GM23338 (cell line): Measurements from ENCODE around the gene CRMP1. TPM values are rescaled to one million over a fixed set of nuclear protein-coding genes. Genes with fewer than 3 reads are reported as not detected.

Experiments used
- ATAC-seq: fragments of 200-7000 bp; cut with Tn5 transposase; 3 replicates; pipeline ENCODE4 v1.9.1; 2020
- DNase-seq: peaks from one replicate; pipeline ENCODE4 v3.0.0-alpha.2; 2015; ENCODE audit warnings: low spot score
- H2AFZ ChIP-seq: fragments of 200-600 bp; sonication (generic); 2 replicates; pipeline ENCODE4 v1.8.0; 2016; ENCODE audit warnings: antibody characterized with exemption, mild to moderate bottlenecking, moderate library complexity
- H3F3A ChIP-seq: fragments of 200-600 bp; sonication (generic); replicated peaks from 2 replicates; pipeline ENCODE4 v1.8.0; 2017; ENCODE audit warnings: antibody characterized with exemption, mixed run types, low read depth
- H3K27ac ChIP-seq: fragments of 200-600 bp; sonication (generic); 2 replicates; pipeline ENCODE4 v1.6.1; 2016; ENCODE audit warnings: low read depth
- H3K27me3 ChIP-seq: fragments of 200-600 bp; sonication (generic); 2 replicates; pipeline ENCODE4 v1.8.0; 2016; ENCODE audit warnings: mild to moderate bottlenecking, mixed run types, moderate library complexity; ENCODE audit not compliant: insufficient read depth
- H3K36me3 ChIP-seq: fragments of 200-600 bp; sonication (generic); 2 replicates; pipeline ENCODE4 v1.8.0; 2016; ENCODE audit warnings: mild to moderate bottlenecking; ENCODE audit not compliant: insufficient read depth
- H3K4me1 ChIP-seq: fragments of 200-600 bp; sonication (generic); 2 replicates; pipeline ENCODE4 v1.8.0; 2016; ENCODE audit warnings: mild to moderate bottlenecking, moderate library complexity; ENCODE audit not compliant: insufficient read depth
- H3K4me2 ChIP-seq: fragments of 200-600 bp; sonication (generic); 2 replicates; pipeline ENCODE4 v1.7.1; 2017; ENCODE audit warnings: mixed run types
- H3K4me3 ChIP-seq: fragments of 200-600 bp; sonication (generic); 2 replicates; pipeline ENCODE4 v1.6.1; 2016; ENCODE audit warnings: mixed run types
- H3K79me2 ChIP-seq: fragments of 200-600 bp; sonication (generic); replicated peaks from 2 replicates; pipeline ENCODE4 v1.8.0; 2017; ENCODE audit warnings: mild to moderate bottlenecking; ENCODE audit not compliant: insufficient read depth
- H3K9me2 ChIP-seq: fragments of 200-600 bp; sonication (generic); 2 replicates; pipeline ENCODE4 v1.8.0; 2017; ENCODE audit not compliant: insufficient read depth
- H4K20me1 ChIP-seq: fragments of 200-600 bp; sonication (generic); replicated peaks from 2 replicates; pipeline ENCODE4 v1.8.0; 2017; ENCODE audit warnings: mild to moderate bottlenecking; ENCODE audit not compliant: insufficient read depth
- H3K27ac Mint-ChIP-seq: 2 replicates; pipeline ENCODE4 v1.8.0; 2020; ENCODE audit warnings: inconsistent platforms, mild to moderate bottlenecking, moderate library complexity, mixed read lengths
- H3K27me3 Mint-ChIP-seq: 3 replicates; pipeline ENCODE4 v1.8.0; 2022; ENCODE audit warnings: low read depth, mild to moderate bottlenecking, moderate library complexity, mixed read lengths, inconsistent platforms; ENCODE audit not compliant: insufficient read depth, poor library complexity
- H3K36me3 Mint-ChIP-seq: 3 replicates; pipeline ENCODE4 v1.8.0; 2021; ENCODE audit warnings: low read depth, mild to moderate bottlenecking, inconsistent platforms, moderate library complexity, mixed read lengths
- H3K4me1 Mint-ChIP-seq: 3 replicates; pipeline ENCODE4 v1.8.0; 2020; ENCODE audit warnings: mild to moderate bottlenecking, inconsistent platforms, mixed read lengths
- H3K4me3 Mint-ChIP-seq: 3 replicates; pipeline ENCODE4 v1.8.0; 2021; ENCODE audit warnings: moderate library complexity, mild to moderate bottlenecking, inconsistent platforms, mixed read lengths
- H3K9me3 Mint-ChIP-seq: 3 replicates; pipeline ENCODE4 v1.8.0; 2020; ENCODE audit warnings: moderate library complexity, mild to moderate bottlenecking, inconsistent platforms, mixed read lengths
- POLR2AphosphoS5 ChIP-seq: IDR thresholded peaks from 2 replicates; pipeline ENCODE4 v1.6.1; 2016; ENCODE audit warnings: antibody characterized with exemption, low read depth
- ZNF114 ChIP-seq: fragments of 250-450 bp; sonication (Bioruptor Pico); IDR thresholded peaks from 2 replicates; pipeline ENCODE4 v1.5.0; 2020; ENCODE audit warnings: mild to moderate bottlenecking, moderate library complexity
- ZNF331 ChIP-seq: fragments of 250-450 bp; sonication (Bioruptor Pico); IDR thresholded peaks from 2 replicates; pipeline ENCODE4 v1.5.0; 2020; ENCODE audit warnings: low read depth, mild to moderate bottlenecking, moderate library complexity
- polyA plus RNA-seq: library from polyadenylated mRNA; unstranded; fragments of >200 nt; fragmentation: Nextera tagmentation; extraction: Ambion mirVana; gene quantifications from 2 replicates; pipeline ENCODE4 v1.2.1, GENCODE V29; 2016
- total RNA-seq: library from RNA; depleted of rRNA; stranded (reverse); fragments of >200 nt; shearing (Covaris generic); gene quantifications from 2 replicates; pipeline ENCODE4 v1.2.3, GENCODE V29; 2014
- TF ChIP-seq, protein P1 (sequence below): fragments of 250-450 bp; sonication (Bioruptor Pico); IDR thresholded peaks from 2 replicates; pipeline ENCODE4 v1.5.0; 2020; ENCODE audit warnings: mild to moderate bottlenecking, moderate library complexity

The CRMP1 gene
- total and polyA plus RNA-seq, 2 experiments from 2014 or later: 52.7 to 146 TPM

DNA sequence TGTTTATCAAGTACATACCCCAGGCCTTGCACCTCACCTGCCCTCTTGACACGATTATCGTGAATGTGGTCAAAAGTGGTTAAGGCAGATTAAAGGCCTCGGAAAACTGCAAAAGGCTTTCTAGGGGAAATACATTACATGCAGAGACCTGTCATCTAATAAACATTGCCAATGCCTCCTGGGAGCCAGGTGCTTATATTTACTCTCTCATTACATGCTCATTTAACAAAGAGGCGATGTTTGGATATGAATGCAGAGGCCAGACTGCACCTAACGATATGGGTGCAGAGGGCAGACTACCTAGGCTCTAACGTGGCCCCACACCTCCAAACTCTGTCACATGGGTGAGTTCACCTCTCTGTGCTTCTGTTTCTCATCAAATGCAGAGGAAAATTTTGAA, 14.5 kb downstream of the CRMP1 start:
- H3K4me1 Mint-ChIP-seq: peaks cover 42% of the 10 kb centered on the region
- H3K79me2 ChIP-seq: peaks cover 100% of the 10 kb centered on the region
- H3K27me3 ChIP-seq: no peaks in the 10 kb centered on the region
- H3K27me3 Mint-ChIP-seq: peaks cover 7% of the 10 kb centered on the region
- DNase-seq (no peak), ATAC-seq (no peak)
- no peak overlapping the region for H3K4me3 ChIP-seq
- no peak overlapping the region for H3K4me2 ChIP-seq
- peaks cover 5% of the 10 kb centered on the region; the same call in 2 of the 3 replicates for H3K36me3 Mint-ChIP-seq
- H3K4me3 Mint-ChIP-seq: no peak overlapping the region
- H4K20me1 ChIP-seq: peaks cover 99% of the 10 kb centered on the region
- H2AFZ ChIP-seq: no peak overlapping the region
- no peaks in the 10 kb centered on the region for H3K9me2 ChIP-seq
- H3F3A ChIP-seq: 0 out of 2 replicates have a peak, but pooled peaks cover 3% of the 10 kb centered on the region
- H3K36me3 ChIP-seq: no peaks in the 10 kb centered on the region
- peaks cover 37% of the 10 kb centered on the region for H3K4me1 ChIP-seq
- no peak overlapping the region for H3K27ac ChIP-seq
- no peaks in the 10 kb centered on the region for H3K9me3 Mint-ChIP-seq
- H3K27ac Mint-ChIP-seq: no peak overlapping the region
- TF ChIP-seq POLR2AphosphoS5: no peak

DNA sequence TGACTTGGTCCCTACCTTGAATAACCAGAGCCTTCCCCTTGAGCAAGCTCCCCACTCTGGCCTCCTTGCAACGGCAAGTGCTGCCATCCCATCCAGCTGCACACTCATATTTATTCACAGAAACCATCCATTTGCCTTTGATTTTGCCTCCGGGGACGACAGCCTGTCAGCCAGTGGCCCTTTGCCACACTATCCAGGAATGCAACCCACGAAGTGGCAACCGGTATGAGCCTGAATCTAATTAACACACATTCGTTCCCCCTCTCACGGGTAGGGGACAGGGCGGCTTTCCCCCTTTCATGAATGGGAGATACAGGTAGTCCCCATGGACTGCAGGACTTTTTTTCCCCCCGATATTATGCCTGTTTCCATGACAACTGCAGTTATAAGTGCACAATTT, 15.5 kb downstream of the CRMP1 start:
- H3K4me1 Mint-ChIP-seq: peaks cover 35% of the 10 kb centered on the region
- no peak for TF ChIP-seq ZNF331 (CRISPR knock-in tag)
- no peak for TF ChIP-seq ZNF114 (CRISPR knock-in tag)
- DNase-seq (no peak), ATAC-seq (no peak)
- Histone ChIP-seq H4K20me1 (peaks cover 99% of the 10 kb centered on the region), H3K27ac (no peak overlapping the region), H3K4me1 (peaks cover 37% of the 10 kb centered on the region), H3K4me2 (no peak overlapping the region), H3K79me2 (peaks cover 100% of the 10 kb centered on the region), H3F3A (0 out of 2 replicates have a peak, but pooled peaks cover 3% of the 10 kb centered on the region), H3K4me3 (no peak overlapping the region), H3K27me3 (no peaks in the 10 kb centered on the region), H3K9me2 (no peaks in the 10 kb centered on the region), H3K36me3 (no peaks in the 10 kb centered on the region), H2AFZ (no peak overlapping the region)
- peaks cover 7% of the 10 kb centered on the region for H3K27me3 Mint-ChIP-seq
- H3K4me3 Mint-ChIP-seq: no peak overlapping the region
- H3K36me3 Mint-ChIP-seq: peaks cover 11% of the 10 kb centered on the region; the same call in 2 of the 3 replicates
- no peaks in the 10 kb centered on the region for H3K9me3 Mint-ChIP-seq
- H3K27ac Mint-ChIP-seq: no peak overlapping the region

- Mint-ChIP-seq H3K27ac (no peak overlapping the region), H3K4me1 (peaks cover 35% of the 10 kb centered on the region), H3K36me3 (peaks cover 22% of the 10 kb centered on the region), H3K4me3 (no peak overlapping the region), H3K27me3 (peaks cover 7% of the 10 kb centered on the region), H3K9me3 (no peaks in the 10 kb centered on the region)
- Histone ChIP-seq H3K4me2 (peak overlapping the region; percentile 53; the same call in 1 of the 2 replicates), H2AFZ (no peak overlapping the region), H3F3A (0 out of 2 replicates have a peak, but pooled peaks cover 3% of the 10 kb centered on the region), H3K27me3 (no peaks in the 10 kb centered on the region), H3K9me2 (no peaks in the 10 kb centered on the region), H4K20me1 (peaks cover 96% of the 10 kb centered on the region), H3K27ac (no peak overlapping the region), H3K4me1 (peaks cover 34% of the 10 kb centered on the region), H3K4me3 (no peak overlapping the region), H3K79me2 (peaks cover 100% of the 10 kb centered on the region), H3K36me3 (no peaks in the 10 kb centered on the region; the same call in 1 of the 2 replicates)
- DNase-seq (peak; percentile 76), ATAC-seq (peak; percentile 90)
- TF ChIP-seq, protein P1, sequence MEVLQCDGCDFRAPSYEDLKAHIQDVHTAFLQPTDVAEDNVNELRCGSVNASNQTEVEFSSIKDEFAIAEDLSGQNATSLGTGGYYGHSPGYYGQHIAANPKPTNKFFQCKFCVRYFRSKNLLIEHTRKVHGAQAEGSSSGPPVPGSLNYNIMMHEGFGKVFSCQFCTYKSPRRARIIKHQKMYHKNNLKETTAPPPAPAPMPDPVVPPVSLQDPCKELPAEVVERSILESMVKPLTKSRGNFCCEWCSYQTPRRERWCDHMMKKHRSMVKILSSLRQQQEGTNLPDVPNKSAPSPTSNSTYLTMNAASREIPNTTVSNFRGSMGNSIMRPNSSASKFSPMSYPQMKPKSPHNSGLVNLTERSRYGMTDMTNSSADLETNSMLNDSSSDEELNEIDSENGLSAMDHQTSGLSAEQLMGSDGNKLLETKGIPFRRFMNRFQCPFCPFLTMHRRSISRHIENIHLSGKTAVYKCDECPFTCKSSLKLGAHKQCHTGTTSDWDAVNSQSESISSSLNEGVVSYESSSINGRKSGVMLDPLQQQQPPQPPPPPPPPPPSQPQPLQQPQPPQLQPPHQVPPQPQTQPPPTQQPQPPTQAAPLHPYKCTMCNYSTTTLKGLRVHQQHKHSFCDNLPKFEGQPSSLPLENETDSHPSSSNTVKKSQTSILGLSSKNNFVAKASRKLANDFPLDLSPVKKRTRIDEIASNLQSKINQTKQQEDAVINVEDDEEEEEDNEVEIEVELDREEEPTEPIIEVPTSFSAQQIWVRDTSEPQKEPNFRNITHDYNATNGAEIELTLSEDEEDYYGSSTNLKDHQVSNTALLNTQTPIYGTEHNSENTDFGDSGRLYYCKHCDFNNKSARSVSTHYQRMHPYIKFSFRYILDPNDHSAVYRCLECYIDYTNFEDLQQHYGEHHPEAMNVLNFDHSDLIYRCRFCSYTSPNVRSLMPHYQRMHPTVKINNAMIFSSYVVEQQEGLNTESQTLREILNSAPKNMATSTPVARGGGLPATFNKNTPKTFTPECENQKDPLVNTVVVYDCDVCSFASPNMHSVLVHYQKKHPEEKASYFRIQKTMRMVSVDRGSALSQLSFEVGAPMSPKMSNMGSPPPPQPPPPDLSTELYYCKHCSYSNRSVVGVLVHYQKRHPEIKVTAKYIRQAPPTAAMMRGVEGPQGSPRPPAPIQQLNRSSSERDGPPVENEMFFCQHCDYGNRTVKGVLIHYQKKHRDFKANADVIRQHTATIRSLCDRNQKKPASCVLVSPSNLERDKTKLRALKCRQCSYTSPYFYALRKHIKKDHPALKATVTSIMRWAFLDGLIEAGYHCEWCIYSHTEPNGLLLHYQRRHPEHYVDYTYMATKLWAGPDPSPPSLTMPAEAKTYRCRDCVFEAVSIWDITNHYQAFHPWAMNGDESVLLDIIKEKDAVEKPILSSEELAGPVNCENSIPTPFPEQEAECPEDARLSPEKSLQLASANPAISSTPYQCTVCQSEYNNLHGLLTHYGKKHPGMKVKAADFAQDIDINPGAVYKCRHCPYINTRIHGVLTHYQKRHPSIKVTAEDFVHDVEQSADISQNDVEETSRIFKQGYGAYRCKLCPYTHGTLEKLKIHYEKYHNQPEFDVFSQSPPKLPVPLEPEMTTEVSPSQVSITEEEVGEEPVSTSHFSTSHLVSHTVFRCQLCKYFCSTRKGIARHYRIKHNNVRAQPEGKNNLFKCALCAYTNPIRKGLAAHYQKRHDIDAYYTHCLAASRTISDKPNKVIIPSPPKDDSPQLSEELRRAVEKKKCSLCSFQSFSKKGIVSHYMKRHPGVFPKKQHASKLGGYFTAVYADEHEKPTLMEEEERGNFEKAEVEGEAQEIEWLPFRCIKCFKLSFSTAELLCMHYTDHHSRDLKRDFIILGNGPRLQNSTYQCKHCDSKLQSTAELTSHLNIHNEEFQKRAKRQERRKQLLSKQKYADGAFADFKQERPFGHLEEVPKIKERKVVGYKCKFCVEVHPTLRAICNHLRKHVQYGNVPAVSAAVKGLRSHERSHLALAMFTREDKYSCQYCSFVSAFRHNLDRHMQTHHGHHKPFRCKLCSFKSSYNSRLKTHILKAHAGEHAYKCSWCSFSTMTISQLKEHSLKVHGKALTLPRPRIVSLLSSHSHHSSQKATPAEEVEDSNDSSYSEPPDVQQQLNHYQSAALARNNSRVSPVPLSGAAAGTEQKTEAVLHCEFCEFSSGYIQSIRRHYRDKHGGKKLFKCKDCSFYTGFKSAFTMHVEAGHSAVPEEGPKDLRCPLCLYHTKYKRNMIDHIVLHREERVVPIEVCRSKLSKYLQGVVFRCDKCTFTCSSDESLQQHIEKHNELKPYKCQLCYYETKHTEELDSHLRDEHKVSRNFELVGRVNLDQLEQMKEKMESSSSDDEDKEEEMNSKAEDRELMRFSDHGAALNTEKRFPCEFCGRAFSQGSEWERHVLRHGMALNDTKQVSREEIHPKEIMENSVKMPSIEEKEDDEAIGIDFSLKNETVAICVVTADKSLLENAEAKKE: 0 out of 2 replicates have a peak, but pooled peaks have one; percentile 26
- TF ChIP-seq ZNF114 (CRISPR knock-in tag): no peak
These were observed 18.0 kb downstream of the CRMP1 start for GRCh38 chr4:5874811-5875449.
